ENCODE results near the gene NOXO1.

NOXO1 gene

GRCh38 chr16:2009791-2010510 is 28.7 kb upstream of the NOXO1 start, which contains the start of gene ZNF598:
Gene ZNF598 (minus strand): TSS chr16:2009821.
- H3K4me3 ChIP-seq (ENCODE audit: low read depth, low read length), result peak within 1 kb of the TSS; percentile 84

GRCh38 chr16:2009164-2009711 is 28.0 kb upstream of the NOXO1 start:
- H3K4me3 ChIP-seq (ENCODE audit: low read depth, low read length), result peak overlapping the region; percentile 84
- no peak for TF ChIP-seq CTCF (IDR thresholded peaks at IDR 0.05; ENCODE audit: low read depth, low read length)

More at GRCh38 chr16:2009791-2010510, 28.7 kb upstream of the NOXO1 start, which contains the start of gene ZNF598:
- no peak for TF ChIP-seq CTCF (IDR thresholded peaks at IDR 0.05; ENCODE audit: low read depth, low read length)

- H3K4me3 ChIP-seq (ENCODE audit: low read depth, low read length), result peak overlapping the region; percentile 84
- TF ChIP-seq CTCF (IDR thresholded peaks at IDR 0.05; ENCODE audit: low read depth, low read length), result no peak
These were observed 27.4 kb upstream of the NOXO1 start for GRCh38 chr16:2008631-2009163.

- no peak for TF ChIP-seq CTCF (IDR thresholded peaks at IDR 0.05; ENCODE audit: low read depth, low read length)
- peak overlapping the region; percentile 84 for H3K4me3 ChIP-seq (ENCODE audit: low read depth, low read length)
These were observed 26.8 kb upstream of the NOXO1 start for GRCh38 chr16:2008009-2008526.

- peak overlapping the region; percentile 84 for H3K4me3 ChIP-seq (ENCODE audit: low read depth, low read length)
These were observed 26.0 kb upstream of the NOXO1 start for GRCh38 chr16:2007081-2007836.

GRCh38 chr16:2006317-2006716 is 25.0 kb upstream of the NOXO1 start:
- H3K4me3 ChIP-seq (ENCODE audit: low read depth, low read length), result no peak overlapping the region
- TF ChIP-seq CTCF (IDR thresholded peaks at IDR 0.05; ENCODE audit: low read depth, low read length), result no peak

More at GRCh38 chr16:2007081-2007836, 26.0 kb upstream of the NOXO1 start:
- no peak for TF ChIP-seq CTCF (IDR thresholded peaks at IDR 0.05; ENCODE audit: low read depth, low read length)
